GM10266 (cell line): ENCODE results near the gene CDC42EP4.

ENCODE experiments used
- DNase-seq: peaks from one replicate; pipeline ENCODE4 v3.0.0; 2012; ENCODE audit errors: extremely low spot score
- CTCF ChIP-seq: IDR thresholded peaks from 2 replicates; pipeline ENCODE4 v1.5.1; 2012; ENCODE audit warnings: mild to moderate bottlenecking, low read depth; ENCODE audit not compliant: control insufficient read depth, insufficient read depth; ENCODE audit errors: missing control alignments

The CDC42EP4 gene

DNA sequence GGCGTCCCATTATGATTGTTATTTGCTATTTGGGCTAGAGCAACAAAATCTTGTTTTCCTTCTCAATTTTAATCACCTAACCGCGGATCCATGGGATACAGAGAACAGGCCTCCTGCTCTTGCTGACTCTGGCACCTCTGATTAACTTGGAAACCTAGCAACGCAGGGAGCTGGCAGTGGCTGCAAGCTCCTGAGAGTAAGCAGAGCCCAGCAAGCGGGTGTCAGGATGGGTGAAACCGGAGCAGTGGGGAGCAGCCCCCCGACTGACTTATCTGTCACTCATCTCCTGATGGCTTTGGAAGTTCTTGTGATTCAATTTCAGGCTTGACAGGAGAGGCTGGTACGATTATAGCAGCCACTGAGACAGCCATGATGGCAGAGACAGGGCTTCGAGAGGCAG, 45.5 kb upstream of the CDC42EP4 start:
- TF ChIP-seq CTCF, result no peak
- no peak for DNase-seq

DNA sequence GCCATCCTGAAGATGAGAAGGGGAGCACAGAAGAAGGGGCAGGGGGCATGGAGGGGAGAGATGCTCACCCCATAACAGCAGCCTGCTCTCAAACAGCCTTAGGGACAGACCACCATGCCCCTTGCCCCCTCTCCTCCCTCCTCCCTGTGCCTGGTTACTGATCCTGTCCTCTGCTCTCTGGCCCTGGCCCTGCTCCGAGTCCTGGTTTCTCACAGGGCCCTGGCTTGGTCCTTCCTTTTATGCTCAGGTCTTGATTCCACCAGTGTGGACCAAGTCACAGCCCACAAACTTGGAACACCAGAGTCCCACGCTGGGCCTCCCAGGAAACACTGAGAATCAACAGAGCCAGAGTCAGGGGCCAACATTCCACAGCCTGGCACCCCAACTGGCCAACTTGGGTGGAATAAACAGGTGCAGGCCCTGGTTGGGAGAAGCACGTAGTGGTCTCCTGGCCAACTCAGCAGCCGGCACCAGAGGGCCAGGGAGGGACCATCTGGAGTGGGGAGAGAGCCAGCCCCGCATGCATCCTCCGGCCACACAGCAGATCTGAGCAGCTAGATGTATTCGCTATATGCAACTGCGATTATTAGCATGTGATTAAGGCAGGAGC, 44.9 kb upstream of the CDC42EP4 start:
- TF ChIP-seq CTCF, result no peak
- no peak for DNase-seq

- no peak for TF ChIP-seq CTCF
- DNase-seq, result no peak
Observed at GRCh38 chr17:73354423-73355284, 42.9 kb upstream of the CDC42EP4 start.

DNA sequence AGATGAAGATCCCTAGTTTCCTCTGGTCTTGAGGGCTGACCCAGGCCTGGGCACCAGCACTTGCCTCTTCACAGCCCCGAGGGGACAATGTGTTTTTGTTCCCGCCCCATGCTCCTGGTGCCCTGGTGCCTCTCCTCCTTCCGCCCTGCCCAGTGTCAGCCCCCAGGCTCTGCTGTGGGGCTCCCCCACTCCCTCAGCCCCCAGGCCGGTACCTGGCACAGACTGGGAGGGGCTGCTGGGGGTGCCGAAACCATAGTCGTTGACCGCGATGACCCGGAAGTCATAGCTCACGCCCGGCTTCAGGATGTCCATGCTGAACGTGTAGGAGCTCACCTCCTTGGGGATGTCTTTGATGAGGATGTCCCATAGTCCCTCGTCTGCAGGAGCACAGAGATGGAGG, 40.5 kb upstream of the CDC42EP4 start:
- no peak for DNase-seq
- TF ChIP-seq CTCF, result no peak

DNA sequence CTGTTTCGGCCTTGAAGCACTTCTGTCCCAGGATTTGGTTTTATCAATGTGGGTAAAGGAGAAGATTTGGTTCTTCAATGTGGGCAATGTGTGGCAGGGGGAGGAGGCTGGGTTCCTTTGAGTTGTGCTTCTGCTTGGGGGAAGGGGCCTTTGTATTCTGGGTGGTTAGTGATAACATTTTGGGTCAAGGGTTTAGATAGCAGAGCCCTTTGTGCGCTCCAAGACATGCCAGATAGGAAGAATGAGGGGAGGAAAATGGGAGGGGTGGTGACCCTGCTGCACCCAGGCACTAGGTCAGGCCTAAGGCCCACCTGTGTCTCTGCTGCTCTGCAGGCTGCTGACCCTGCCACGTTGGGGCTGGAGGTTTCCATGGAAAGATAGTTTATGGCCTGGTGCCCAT, 40.0 kb upstream of the CDC42EP4 start:
- no peak for DNase-seq
- no peak for TF ChIP-seq CTCF

GRCh38 chr17:73350864-73351263, 39.1 kb upstream of the CDC42EP4 start:
- no peak for TF ChIP-seq CTCF
- DNase-seq, result no peak

GRCh38 chr17:73349647-73350046, 37.8 kb upstream of the CDC42EP4 start:
- no peak for DNase-seq
- TF ChIP-seq CTCF, result no peak
